HepG2 (cell line): ENCODE results near the gene IFT80. TPM values are rescaled to one million over a fixed set of nuclear protein-coding genes. Genes with fewer than 3 reads are reported as not detected.

Source experiments
- AGO2 ChIP-seq: fragments of 200-400 bp; formaldehyde crosslinking; optimal IDR thresholded peaks from 2 replicates; pipeline ENCODE3; 2017; ENCODE audit warnings: mild to moderate bottlenecking, low read depth, low read length, moderate library complexity
- CC2D1A ChIP-seq: sonication (generic); formaldehyde crosslinking; IDR thresholded peaks from 2 replicates; pipeline ENCODE4 v1.8.1; 2023; ENCODE audit warnings: mild to moderate bottlenecking, missing genetic modification reagents
- FOSL1 ChIP-seq: sonication (generic); formaldehyde crosslinking; IDR thresholded peaks from 2 replicates; pipeline ENCODE4 v1.9.0; 2021; ENCODE audit warnings: missing genetic modification reagents, borderline replicate concordance
- FOXC1 ChIP-seq: sonication (generic); formaldehyde crosslinking; IDR thresholded peaks from 2 replicates; pipeline ENCODE4 v1.8.0; 2022; ENCODE audit warnings: mild to moderate bottlenecking, missing genetic modification reagents, borderline replicate concordance
- KDM6A ChIP-seq: IDR thresholded peaks from 2 replicates; pipeline ENCODE4 v1.6.1; 2016; ENCODE audit warnings: low read depth
- MBNL3 ChIP-seq: fragments of 250-450 bp; sonication (Bioruptor Pico); conservative IDR thresholded peaks from 2 replicates; pipeline ENCODE4 v1.8.0; 2022; ENCODE audit warnings: mild to moderate bottlenecking, inconsistent platforms
- MYC ChIP-seq: sonication (generic); formaldehyde crosslinking; IDR thresholded peaks from 2 replicates; pipeline ENCODE4 v1.9.0; 2021; ENCODE audit warnings: missing genetic modification reagents, borderline replicate concordance
- NFKBIZ ChIP-seq: IDR thresholded peaks from 2 replicates; pipeline ENCODE4 v1.6.1; 2018; ENCODE audit warnings: missing genetic modification reagents, missing compliant biosample characterization
- PHB2 ChIP-seq: fragments of 450-650 bp; IDR thresholded peaks from 2 replicates; pipeline ENCODE4 v1.6.1; 2018; ENCODE audit not compliant: partially characterized antibody
- RFX1 ChIP-seq: fragments of 450-650 bp; IDR thresholded peaks from 2 replicates; pipeline ENCODE4 v1.6.1; 2017
- SRSF4 ChIP-seq: fragments of 200-400 bp; formaldehyde crosslinking; IDR thresholded peaks from one replicate; pipeline ENCODE4 v1.6.1; 2018; ENCODE audit warnings: mild to moderate bottlenecking, low read depth, low read length, moderate library complexity; ENCODE audit not compliant: poor library complexity, severe bottlenecking
- TRIM24 ChIP-seq: sonication (generic); formaldehyde crosslinking; IDR thresholded peaks from 2 replicates; pipeline ENCODE4 v1.8.0; 2022; ENCODE audit warnings: mild to moderate bottlenecking, missing genetic modification reagents
- U2AF2 ChIP-seq: fragments of 200-400 bp; formaldehyde crosslinking; IDR thresholded peaks from 2 replicates; pipeline ENCODE4 v1.6.1; 2017; ENCODE audit warnings: low read depth, mild to moderate bottlenecking, low read length
- XRCC5 ChIP-seq: fragments of 200-400 bp; formaldehyde crosslinking; optimal IDR thresholded peaks from 2 replicates; pipeline ENCODE3; 2017; ENCODE audit warnings: mild to moderate bottlenecking, low read length
- ZMAT3 ChIP-seq: sonication (generic); formaldehyde crosslinking; conservative IDR thresholded peaks from 2 replicates; pipeline ENCODE4 v1.7.0; 2021; ENCODE audit warnings: missing genetic modification reagents
- ZNF451 ChIP-seq: sonication (generic); formaldehyde crosslinking; IDR thresholded peaks from 2 replicates; pipeline ENCODE4 v1.5.0; 2020; ENCODE audit warnings: mild to moderate bottlenecking, missing genetic modification reagents
- ZNF589 ChIP-seq: sonication (generic); formaldehyde crosslinking; conservative IDR thresholded peaks from 2 replicates; pipeline ENCODE4 v1.8.0; 2022; ENCODE audit warnings: mild to moderate bottlenecking, moderate library complexity, missing genetic modification reagents
- ZNF841 ChIP-seq: sonication (generic); formaldehyde crosslinking; IDR thresholded peaks from 2 replicates; pipeline ENCODE4 v1.8.1; 2023; ENCODE audit warnings: missing genetic modification reagents, borderline replicate concordance
- ZNF883 ChIP-seq: sonication (generic); formaldehyde crosslinking; IDR thresholded peaks from 2 replicates; pipeline ENCODE4 v1.5.1; 2020; ENCODE audit warnings: mild to moderate bottlenecking, missing genetic modification reagents; ENCODE audit errors: not compliant biosample characterization
- polyA plus RNA-seq, 8 experiments: library from polyadenylated mRNA; depleted of rRNA in 3 of 8; stranded (reverse) in 7 of 8; unstranded in 1 of 8; fragments of >200 nt; fragmentation: Illumina TruSeq in 4 of 8; extraction: Trizol in 4 of 8; gene quantifications; 2 replicates each; pipeline versions ENCODE4 v1.2.1 to v1.2.3, GENCODE V29; 2011 to 2016; ENCODE audit warnings: low read depth in 4 of 8, missing spikeins in 1 of 8, mixed read lengths in 1 of 8; ENCODE audit not compliant: insufficient read depth in 1 of 8
- total RNA-seq, 5 experiments: library from RNA; depleted of rRNA; stranded (reverse); fragments of >200 nt; fragmentation: Illumina TruSeq; extraction: Trizol; gene quantifications; 2 replicates each; pipeline ENCODE4 v1.2.3, GENCODE V29; 2016; ENCODE audit warnings: low read depth in 1 of 5
- TF ChIP-seq, protein P1 (sequence below): sonication (generic); formaldehyde crosslinking; IDR thresholded peaks from 2 replicates; pipeline ENCODE4 v1.8.0; 2022; ENCODE audit warnings: missing genetic modification reagents, mild to moderate bottlenecking, moderate library complexity, borderline replicate concordance
- TF ChIP-seq, protein P2 (sequence below): sonication (generic); formaldehyde crosslinking; IDR thresholded peaks from 2 replicates; pipeline ENCODE4 v1.5.0; 2020; ENCODE audit warnings: mild to moderate bottlenecking, missing genetic modification reagents
- TF ChIP-seq, protein P3 (sequence below): sonication (generic); formaldehyde crosslinking; IDR thresholded peaks from 2 replicates; pipeline ENCODE4 v1.5.0; 2020; ENCODE audit warnings: mild to moderate bottlenecking, missing genetic modification reagents
- TF ChIP-seq, protein P4 (sequence below): sonication (generic); IDR thresholded peaks from 2 replicates; pipeline ENCODE4 v1.6.1; 2016; ENCODE audit warnings: low read depth, borderline replicate concordance

IFT80 gene
- total and polyA plus RNA-seq, 2 of the 13 experiments (the other 11 are each of a cell fraction or from before 2014, with no cell fraction given) = 11.4 to 15.7 TPM

DNA sequence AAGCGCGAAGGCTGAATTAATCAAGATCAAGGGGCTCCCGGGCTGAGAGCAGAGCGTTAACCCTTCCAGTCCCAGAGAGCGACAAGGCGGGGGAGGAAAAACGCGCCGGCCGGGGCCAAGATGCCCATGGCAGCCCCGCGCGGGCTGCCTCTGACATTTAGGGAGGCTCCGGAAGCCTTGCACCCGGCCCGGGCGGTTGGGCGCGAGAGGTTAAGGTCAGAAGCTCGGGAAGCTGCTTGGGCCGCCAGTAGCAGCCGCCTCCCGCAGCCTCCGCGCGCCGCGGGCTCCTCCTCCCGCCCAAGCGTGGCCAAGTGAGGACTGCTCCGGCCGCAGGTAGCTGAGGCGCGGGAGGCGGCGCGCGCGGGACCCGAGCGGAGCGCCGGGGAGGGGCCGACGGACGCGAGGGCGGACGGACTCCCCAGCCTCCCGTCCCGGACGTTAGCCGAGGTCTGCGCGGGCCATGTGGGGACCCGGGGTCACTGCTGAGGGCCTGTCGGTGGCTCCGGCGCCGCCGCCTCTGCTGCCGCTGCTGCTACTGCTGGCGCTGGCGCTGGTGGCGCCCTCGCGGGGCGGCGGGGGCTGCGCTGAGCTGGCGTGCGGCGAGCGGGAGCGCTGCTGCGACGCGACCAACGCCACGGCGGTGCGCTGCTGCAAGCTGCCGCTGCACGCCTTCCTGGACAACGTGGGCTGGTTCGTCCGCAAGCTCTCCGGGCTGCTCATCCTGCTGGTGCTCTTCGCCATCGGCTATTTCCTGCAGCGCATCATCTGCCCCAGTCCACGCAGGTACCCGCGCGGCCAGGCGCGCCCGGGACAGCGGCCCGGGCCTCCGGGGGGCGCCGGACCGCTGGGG, 173.6 kb downstream of the IFT80 start, which contains the start of gene C3orf80 (continued):
- 0 out of 2 replicates have a peak, but pooled peaks have one; percentile 22 for TF ChIP-seq MYC (CRISPR knock-in tag)
- no peak for TF ChIP-seq PHB2
- TF ChIP-seq U2AF2 = no peak
- no peak for TF ChIP-seq RFX1
- TF ChIP-seq CC2D1A (CRISPR knock-in tag) = no peak
- 0 out of 2 replicates have a peak, but pooled peaks have one; percentile 36 for TF ChIP-seq ZNF451
- TF ChIP-seq SRSF4 = no peak
- no peak for TF ChIP-seq MBNL3 (CRISPR knock-in tag)
- no peak for TF ChIP-seq ZNF883 (CRISPR knock-in tag)
- no peak for TF ChIP-seq ZNF841 (CRISPR knock-in tag)
- peak; percentile 47; the same call in 1 of the 2 replicates for TF ChIP-seq ZNF589
- TF ChIP-seq, protein P1, sequence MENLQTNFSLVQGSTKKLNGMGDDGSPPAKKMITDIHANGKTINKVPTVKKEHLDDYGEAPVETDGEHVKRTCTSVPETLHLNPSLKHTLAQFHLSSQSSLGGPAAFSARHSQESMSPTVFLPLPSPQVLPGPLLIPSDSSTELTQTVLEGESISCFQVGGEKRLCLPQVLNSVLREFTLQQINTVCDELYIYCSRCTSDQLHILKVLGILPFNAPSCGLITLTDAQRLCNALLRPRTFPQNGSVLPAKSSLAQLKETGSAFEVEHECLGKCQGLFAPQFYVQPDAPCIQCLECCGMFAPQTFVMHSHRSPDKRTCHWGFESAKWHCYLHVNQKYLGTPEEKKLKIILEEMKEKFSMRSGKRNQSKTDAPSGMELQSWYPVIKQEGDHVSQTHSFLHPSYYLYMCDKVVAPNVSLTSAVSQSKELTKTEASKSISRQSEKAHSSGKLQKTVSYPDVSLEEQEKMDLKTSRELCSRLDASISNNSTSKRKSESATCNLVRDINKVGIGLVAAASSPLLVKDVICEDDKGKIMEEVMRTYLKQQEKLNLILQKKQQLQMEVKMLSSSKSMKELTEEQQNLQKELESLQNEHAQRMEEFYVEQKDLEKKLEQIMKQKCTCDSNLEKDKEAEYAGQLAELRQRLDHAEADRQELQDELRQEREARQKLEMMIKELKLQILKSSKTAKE (CRISPR knock-in tag) = no peak
- no peak for TF ChIP-seq KDM6A (CRISPR knock-in tag)
- TF ChIP-seq, protein P2, sequence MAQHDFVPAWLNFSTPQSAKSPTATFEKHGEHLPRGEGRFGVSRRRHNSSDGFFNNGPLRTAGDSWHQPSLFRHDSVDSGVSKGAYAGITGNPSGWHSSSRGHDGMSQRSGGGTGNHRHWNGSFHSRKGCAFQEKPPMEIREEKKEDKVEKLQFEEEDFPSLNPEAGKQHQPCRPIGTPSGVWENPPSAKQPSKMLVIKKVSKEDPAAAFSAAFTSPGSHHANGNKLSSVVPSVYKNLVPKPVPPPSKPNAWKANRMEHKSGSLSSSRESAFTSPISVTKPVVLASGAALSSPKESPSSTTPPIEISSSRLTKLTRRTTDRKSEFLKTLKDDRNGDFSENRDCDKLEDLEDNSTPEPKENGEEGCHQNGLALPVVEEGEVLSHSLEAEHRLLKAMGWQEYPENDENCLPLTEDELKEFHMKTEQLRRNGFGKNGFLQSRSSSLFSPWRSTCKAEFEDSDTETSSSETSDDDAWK (CRISPR knock-in tag) = no peak
- TF ChIP-seq, protein P3, sequence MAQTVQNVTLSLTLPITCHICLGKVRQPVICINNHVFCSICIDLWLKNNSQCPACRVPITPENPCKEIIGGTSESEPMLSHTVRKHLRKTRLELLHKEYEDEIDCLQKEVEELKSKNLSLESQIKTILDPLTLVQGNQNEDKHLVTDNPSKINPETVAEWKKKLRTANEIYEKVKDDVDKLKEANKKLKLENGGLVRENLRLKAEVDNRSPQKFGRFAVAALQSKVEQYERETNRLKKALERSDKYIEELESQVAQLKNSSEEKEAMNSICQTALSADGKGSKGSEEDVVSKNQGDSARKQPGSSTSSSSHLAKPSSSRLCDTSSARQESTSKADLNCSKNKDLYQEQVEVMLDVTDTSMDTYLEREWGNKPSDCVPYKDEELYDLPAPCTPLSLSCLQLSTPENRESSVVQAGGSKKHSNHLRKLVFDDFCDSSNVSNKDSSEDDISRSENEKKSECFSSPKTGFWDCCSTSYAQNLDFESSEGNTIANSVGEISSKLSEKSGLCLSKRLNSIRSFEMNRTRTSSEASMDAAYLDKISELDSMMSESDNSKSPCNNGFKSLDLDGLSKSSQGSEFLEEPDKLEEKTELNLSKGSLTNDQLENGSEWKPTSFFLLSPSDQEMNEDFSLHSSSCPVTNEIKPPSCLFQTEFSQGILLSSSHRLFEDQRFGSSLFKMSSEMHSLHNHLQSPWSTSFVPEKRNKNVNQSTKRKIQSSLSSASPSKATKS (CRISPR knock-in tag) = no peak
- TF ChIP-seq FOSL1 (CRISPR knock-in tag) = no peak
- TF ChIP-seq FOXC1 (CRISPR knock-in tag) = no peak
- TF ChIP-seq TRIM24 (CRISPR knock-in tag) = no peak
- no peak for TF ChIP-seq NFKBIZ (CRISPR knock-in tag)
- no peak for TF ChIP-seq AGO2
- TF ChIP-seq, protein P4, sequence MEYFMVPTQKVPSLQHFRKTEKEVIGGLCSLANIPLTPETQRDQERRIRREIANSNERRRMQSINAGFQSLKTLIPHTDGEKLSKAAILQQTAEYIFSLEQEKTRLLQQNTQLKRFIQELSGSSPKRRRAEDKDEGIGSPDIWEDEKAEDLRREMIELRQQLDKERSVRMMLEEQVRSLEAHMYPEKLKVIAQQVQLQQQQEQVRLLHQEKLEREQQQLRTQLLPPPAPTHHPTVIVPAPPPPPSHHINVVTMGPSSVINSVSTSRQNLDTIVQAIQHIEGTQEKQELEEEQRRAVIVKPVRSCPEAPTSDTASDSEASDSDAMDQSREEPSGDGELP = no peak
- peak; percentile 70 for TF ChIP-seq XRCC5
- TF ChIP-seq ZMAT3 (CRISPR knock-in tag) = no peak
